Measurements from ENCODE around the gene BRMS1L. TPM values are rescaled to one million over a fixed set of nuclear protein-coding genes. Genes with fewer than 3 reads are reported as not detected.

The BRMS1L gene
- total and polyA plus RNA-seq, 2 donors (not counting 3 experiments of a cell fraction or from before 2014, with no cell fraction given) = 4.0 to 7.7 TPM

- no TSS peak for BruUV-seq (replicated peaks)
- CTCF ChIA-PET = no interaction called here
- dilution Hi-C loops (cut with MboI; ENCODE audit: extremely low pct_ligation_motif_present, low sequenced_read_pairs) = no loop called here
These were observed 85.0 kb downstream of the BRMS1L start for GRCh38 chr14:35911097-35911496.

GRCh38 chr14:35915185-35915584, 89.0 kb downstream of the BRMS1L start:
- intact Hi-C loops (cut with micrococcal nuclease) = no loop called here
- H3K4me2 ChIP-seq (ENCODE audit: insufficient read depth, low read length) = no peak overlapping the region
- no peaks in the 10 kb centered on the region for H4K20me1 ChIP-seq (replicated peaks; ENCODE audit: control insufficient read depth, extremely low read depth, insufficient read depth, low read length)
- H3K4me3 ChIP-seq (replicated peaks in 1 of 3; ENCODE audit: insufficient read depth in 1 of 3, low read depth in 1 of 3, low read length in 3 of 3) = no peak overlapping the region
- H2AFZ ChIP-seq (ENCODE audit: low read depth, low read length) = no peak overlapping the region
- dilution Hi-C loops (cut with MboI; ENCODE audit: extremely low pct_ligation_motif_present, low sequenced_read_pairs) = no loop called here
- ChIA-PET POLR2A (no interaction called here), CTCF (interaction anchor here (0.7 kb wide), 1 partner anchor 639 kb away, joined by 3 read pairs; no protein-coding TSS in a partner anchor)
- TF ChIP-seq JUN (IDR thresholded peaks at IDR 0.05; ENCODE audit: borderline replicate concordance, insufficient read depth, insufficient read length, low read depth) = no peak
- no peak overlapping the region for H3K9ac ChIP-seq (replicated peaks; ENCODE audit: extremely low read depth, insufficient read depth, low read length)
- no peaks in the 10 kb centered on the region for H3K4me1 ChIP-seq (ENCODE audit: control insufficient read depth, extremely low read depth, insufficient read depth, low read length)
- H3K27me3 ChIP-seq (ENCODE audit: control insufficient read depth in 2 of 2, insufficient read depth in 2 of 2, low read length in 2 of 2) = peaks cover 0 to 4% of the 10 kb centered on the region in 2 experiments
- no peak for DNase-seq (ENCODE audit: low read depth, low spot score)
- H3K9me1 ChIP-seq (replicated peaks; ENCODE audit: control insufficient read depth, extremely low read depth, insufficient read depth, low read length) = no peaks in the 10 kb centered on the region
- no peak for FAIRE-seq
- no peaks in the 10 kb centered on the region for H3K9me3 ChIP-seq (replicated peaks; ENCODE audit: control insufficient read depth, insufficient read depth, low read length)
- BruUV-seq (replicated peaks) = no TSS peak
- no peaks in the 10 kb centered on the region for H3K79me2 ChIP-seq (ENCODE audit: control insufficient read depth, insufficient read depth, low read length)
- H3K36me3 ChIP-seq (ENCODE audit: control insufficient read depth in 2 of 2, extremely low read depth in 1 of 2, insufficient read depth in 2 of 2, low read length in 2 of 2) = no peaks in the 10 kb centered on the region
- H3K27ac ChIP-seq (ENCODE audit: insufficient read depth, low read depth, low read length) = no peak overlapping the region

More at GRCh38 chr14:35911097-35911496, 85.0 kb downstream of the BRMS1L start:
- POLR2A ChIA-PET = no interaction called here
- DNase-seq (ENCODE audit: low read depth, low spot score) = no peak
- intact Hi-C loops (cut with micrococcal nuclease) = no loop called here
- Histone ChIP-seq H3K9me3 (replicated peaks; ENCODE audit: control insufficient read depth, insufficient read depth, low read length) (no peaks in the 10 kb centered on the region), H3K27ac (ENCODE audit: insufficient read depth, low read depth, low read length) (no peak overlapping the region), H3K79me2 (ENCODE audit: control insufficient read depth, insufficient read depth, low read length) (no peaks in the 10 kb centered on the region), H4K20me1 (replicated peaks; ENCODE audit: control insufficient read depth, extremely low read depth, insufficient read depth, low read length) (no peaks in the 10 kb centered on the region), H3K4me1 (ENCODE audit: control insufficient read depth, extremely low read depth, insufficient read depth, low read length) (no peaks in the 10 kb centered on the region), H3K9ac (replicated peaks; ENCODE audit: extremely low read depth, insufficient read depth, low read length) (no peak overlapping the region), H3K9me1 (replicated peaks; ENCODE audit: control insufficient read depth, extremely low read depth, insufficient read depth, low read length) (no peaks in the 10 kb centered on the region), H3K4me3 (replicated peaks in 1 of 3; ENCODE audit: insufficient read depth in 1 of 3, low read depth in 1 of 3, low read length in 3 of 3) (no peak overlapping the region), H3K36me3 (ENCODE audit: control insufficient read depth in 2 of 2, extremely low read depth in 1 of 2, insufficient read depth in 2 of 2, low read length in 2 of 2) (no peaks in the 10 kb centered on the region), H3K27me3 (ENCODE audit: control insufficient read depth in 2 of 2, insufficient read depth in 2 of 2, low read length in 2 of 2) (peaks cover 0 to under 1% of the 10 kb centered on the region in 2 experiments), H3K4me2 (ENCODE audit: insufficient read depth, low read length) (no peak overlapping the region), H2AFZ (ENCODE audit: low read depth, low read length) (no peak overlapping the region)
- FAIRE-seq = no peak
- TF ChIP-seq MAX (IDR thresholded peaks at IDR 0.05; ENCODE audit: insufficient read depth, insufficient read length) = no peak
- no peak for TF ChIP-seq FOS (IDR thresholded peaks at IDR 0.05; ENCODE audit: borderline replicate concordance, insufficient read depth, low read length)
- no peak for TF ChIP-seq GATA2 (IDR thresholded peaks at IDR 0.05; ENCODE audit: insufficient read depth, insufficient read length, low read depth, low read length)
- TF ChIP-seq MYC (IDR thresholded peaks at IDR 0.05; ENCODE audit: low read depth, low read length) = no peak

Data from endothelial cell of umbilical vein (primary cell).